GM12874 (cell line): ENCODE data around the gene APIP.

Source experiments
- TF ChIP-seq, protein P1 (sequence below): IDR thresholded peaks from 2 replicates; pipeline ENCODE4 v1.5.1; 2011; ENCODE audit warnings: low read depth, mild to moderate bottlenecking, control low read depth, low read length, moderate library complexity; ENCODE audit not compliant: insufficient read depth

The APIP gene

GRCh38 chr11:34909415-34909814 is 6.8 kb downstream of the APIP start:
- TF ChIP-seq, protein P1, sequence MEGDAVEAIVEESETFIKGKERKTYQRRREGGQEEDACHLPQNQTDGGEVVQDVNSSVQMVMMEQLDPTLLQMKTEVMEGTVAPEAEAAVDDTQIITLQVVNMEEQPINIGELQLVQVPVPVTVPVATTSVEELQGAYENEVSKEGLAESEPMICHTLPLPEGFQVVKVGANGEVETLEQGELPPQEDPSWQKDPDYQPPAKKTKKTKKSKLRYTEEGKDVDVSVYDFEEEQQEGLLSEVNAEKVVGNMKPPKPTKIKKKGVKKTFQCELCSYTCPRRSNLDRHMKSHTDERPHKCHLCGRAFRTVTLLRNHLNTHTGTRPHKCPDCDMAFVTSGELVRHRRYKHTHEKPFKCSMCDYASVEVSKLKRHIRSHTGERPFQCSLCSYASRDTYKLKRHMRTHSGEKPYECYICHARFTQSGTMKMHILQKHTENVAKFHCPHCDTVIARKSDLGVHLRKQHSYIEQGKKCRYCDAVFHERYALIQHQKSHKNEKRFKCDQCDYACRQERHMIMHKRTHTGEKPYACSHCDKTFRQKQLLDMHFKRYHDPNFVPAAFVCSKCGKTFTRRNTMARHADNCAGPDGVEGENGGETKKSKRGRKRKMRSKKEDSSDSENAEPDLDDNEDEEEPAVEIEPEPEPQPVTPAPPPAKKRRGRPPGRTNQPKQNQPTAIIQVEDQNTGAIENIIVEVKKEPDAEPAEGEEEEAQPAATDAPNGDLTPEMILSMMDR = no peak

- TF ChIP-seq, protein P1 = no peak
Measured at GRCh38 chr11:34907934-34908593, 8.1 kb downstream of the APIP start.

- TF ChIP-seq, protein P1 = no peak
Measured at GRCh38 chr11:34905666-34906065, 10.5 kb downstream of the APIP start.

- TF ChIP-seq, protein P1 = no peak
Measured at GRCh38 chr11:34904421-34904955, 11.7 kb downstream of the APIP start.

GRCh38 chr11:34899633-34900016 is 16.6 kb downstream of the APIP start:
- TF ChIP-seq, protein P1 = no peak

- TF ChIP-seq, protein P1 = no peak
Measured at GRCh38 chr11:34898474-34898873, 17.7 kb downstream of the APIP start.

DNA sequence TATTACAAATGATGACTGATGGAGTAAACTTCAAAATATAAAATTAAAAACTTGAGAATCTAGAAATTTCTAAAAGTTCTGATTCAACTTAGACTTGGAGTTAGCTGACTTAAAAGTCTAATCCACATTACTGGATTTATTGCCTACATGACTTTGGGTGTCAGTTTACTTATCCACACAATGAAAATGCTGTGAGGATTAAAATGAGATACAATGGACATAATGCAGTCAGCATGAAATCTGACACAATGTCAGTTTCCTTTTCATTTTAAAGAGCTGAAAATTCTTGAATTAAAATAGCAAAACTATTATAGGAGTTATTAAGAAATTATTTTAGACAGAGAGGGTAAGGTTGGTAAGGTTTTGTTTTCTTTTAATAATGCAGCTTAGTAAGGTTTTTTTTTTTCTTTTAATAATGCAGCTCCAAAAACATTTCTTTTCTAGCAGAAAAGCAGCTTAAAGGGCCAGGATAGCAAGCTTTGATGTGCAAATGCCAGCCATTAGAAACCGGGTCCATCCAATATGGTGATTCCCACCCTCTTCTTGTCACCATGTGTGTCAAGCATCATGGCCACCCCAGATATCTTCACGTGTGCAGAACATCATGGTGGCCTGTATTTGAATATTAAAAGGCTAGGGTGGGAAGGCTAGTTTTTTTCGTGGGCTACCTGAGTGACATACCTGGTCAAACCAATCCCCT is 18.9 kb downstream of the APIP start:
- TF ChIP-seq, protein P1 = no peak
